HG03558 (cell line): ENCODE results near the gene MC1R.

Experiments
- ATAC-seq: cut with Tn5 transposase; IDR thresholded peaks from one replicate; pipeline ENCODE4 v1.9.1; 2021; ENCODE audit warnings: moderate number of reproducible peaks; ENCODE audit not compliant: unreplicated experiment; ENCODE audit errors: extremely low read depth

Gene MC1R

GRCh38 chr16:89895482-89896250 lies 23.0 kb upstream of the MC1R start:
- ATAC-seq: no peak

GRCh38 chr16:89897204-89897603 lies 21.5 kb upstream of the MC1R start:
- no peak for ATAC-seq

- no peak for ATAC-seq
These were observed 20.3 kb upstream of the MC1R start for GRCh38 chr16:89898201-89898967.

DNA sequence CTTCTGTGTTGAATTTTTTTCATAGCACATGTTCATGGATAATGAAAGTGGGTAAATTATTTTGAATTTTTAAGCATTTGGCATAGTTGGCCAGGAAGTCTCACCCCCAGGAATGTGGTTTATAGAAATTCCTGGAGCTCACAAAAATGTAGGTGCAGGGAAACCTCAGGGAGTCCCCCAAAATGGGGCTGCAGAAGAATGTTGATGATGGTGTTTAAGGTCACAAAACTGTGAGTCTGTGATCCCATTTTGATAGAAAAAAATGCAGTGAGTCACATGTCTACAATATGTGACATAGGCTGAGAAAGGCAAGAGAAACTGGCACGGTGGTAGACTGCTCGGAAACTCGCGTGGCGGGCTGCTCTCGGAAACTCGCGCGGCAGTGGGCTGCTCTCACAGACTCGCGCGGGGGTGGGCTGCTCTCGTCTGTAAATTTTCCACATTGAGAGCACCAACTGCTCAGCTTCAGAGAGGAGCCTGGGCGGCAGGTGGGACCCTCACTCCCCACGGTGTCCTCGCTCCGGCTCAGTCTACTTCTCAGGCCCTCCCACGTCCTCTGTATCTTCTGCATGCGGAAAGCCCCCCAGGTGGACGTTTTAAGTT lies 18.7 kb upstream of the MC1R start:
- no peak for ATAC-seq

DNA sequence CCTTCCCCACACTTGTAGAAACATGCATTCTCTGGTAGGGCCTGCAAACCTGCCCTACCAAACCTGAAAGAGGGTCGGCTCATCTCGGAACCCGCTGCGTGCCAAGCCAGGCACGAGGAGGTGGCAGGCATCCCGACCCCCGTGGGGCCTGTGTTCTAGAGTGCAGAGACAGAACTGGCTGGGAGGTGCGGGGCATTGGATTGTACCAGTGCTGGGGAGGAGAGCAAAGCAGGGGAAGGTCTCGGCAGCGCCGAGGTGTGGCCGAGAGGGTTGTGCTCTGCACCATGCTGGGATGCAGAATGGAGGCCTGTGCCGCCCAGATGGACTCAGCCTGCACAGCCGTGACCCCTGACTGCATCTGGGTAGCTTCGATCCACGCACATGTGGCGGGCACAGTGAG lies 17.8 kb upstream of the MC1R start:
- no peak for ATAC-seq

GRCh38 chr16:89902980-89903379 lies 15.7 kb upstream of the MC1R start:
- ATAC-seq: no peak

DNA sequence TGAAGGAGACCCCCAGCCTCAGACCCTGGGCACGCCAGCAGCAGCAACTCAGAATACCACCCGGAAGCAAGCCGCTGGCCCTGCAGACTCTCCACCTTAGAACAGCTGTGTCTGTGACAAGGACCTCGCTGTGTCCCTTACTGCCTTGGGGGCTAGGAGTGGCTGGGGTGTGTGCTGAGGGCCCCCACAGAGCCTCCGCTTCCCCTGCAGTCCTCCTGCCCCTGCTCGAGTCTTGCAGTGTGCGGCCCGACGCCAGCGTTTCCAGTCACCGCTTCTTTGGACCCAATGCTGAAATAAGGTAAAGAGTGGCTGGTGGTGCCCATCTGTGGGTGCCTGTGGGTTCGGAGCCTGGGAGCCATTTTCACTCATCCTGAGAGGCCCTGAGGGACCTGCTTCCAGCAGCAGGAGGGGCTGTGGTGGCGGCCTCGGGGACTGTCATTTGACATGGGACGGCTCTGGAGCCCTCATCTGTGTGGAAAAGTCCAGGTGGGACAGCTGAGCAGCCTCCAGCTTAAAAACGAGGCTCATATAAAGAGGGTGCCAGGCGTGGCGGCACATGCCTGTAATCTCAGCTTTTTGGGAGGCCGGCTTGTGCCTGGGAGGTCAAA lies 14.7 kb upstream of the MC1R start:
- no peak for ATAC-seq

GRCh38 chr16:89904606-89905510 lies 13.8 kb upstream of the MC1R start:
- no peak for ATAC-seq

DNA sequence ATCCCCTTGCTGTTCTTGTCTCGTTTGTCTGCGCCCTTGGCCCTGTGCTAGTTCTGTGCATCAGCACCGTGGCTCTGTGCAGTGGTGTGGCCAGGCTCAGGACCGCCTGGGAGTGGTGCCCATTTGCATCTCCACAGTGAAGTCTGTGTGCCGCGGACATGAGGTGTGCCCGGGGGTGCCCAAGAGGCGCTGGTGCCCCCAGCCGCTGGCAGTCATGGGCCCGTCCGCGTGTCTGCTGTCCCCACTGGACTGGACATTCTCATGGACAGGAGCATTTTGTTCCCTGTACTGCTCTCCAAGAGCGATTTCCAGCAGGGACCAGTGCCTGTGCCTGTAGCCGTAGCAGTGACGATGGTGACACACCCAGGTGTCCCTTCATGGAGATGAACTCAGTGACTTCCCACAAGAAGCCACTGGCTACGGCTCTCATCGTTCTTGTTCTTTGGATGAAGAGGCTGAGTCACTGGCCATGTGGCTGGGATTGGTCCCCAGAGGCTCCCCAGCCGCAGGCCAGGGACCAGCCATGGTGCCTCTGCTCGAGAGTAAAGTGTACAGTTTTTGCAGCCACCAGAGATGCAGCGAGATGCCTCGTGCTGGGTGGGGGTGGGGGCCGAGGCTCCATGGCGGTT lies 13.0 kb upstream of the MC1R start:
- no peak for ATAC-seq

GRCh38 chr16:89906140-89907025 lies 12.3 kb upstream of the MC1R start:
- no peak for ATAC-seq

GRCh38 chr16:89907055-89907814 lies 11.4 kb upstream of the MC1R start:
- no peak for ATAC-seq

GRCh38 chr16:89908236-89908635 lies 10.4 kb upstream of the MC1R start:
- ATAC-seq: no peak

GRCh38 chr16:89909777-89910716 lies 8.6 kb upstream of the MC1R start:
- ATAC-seq: no peak

DNA sequence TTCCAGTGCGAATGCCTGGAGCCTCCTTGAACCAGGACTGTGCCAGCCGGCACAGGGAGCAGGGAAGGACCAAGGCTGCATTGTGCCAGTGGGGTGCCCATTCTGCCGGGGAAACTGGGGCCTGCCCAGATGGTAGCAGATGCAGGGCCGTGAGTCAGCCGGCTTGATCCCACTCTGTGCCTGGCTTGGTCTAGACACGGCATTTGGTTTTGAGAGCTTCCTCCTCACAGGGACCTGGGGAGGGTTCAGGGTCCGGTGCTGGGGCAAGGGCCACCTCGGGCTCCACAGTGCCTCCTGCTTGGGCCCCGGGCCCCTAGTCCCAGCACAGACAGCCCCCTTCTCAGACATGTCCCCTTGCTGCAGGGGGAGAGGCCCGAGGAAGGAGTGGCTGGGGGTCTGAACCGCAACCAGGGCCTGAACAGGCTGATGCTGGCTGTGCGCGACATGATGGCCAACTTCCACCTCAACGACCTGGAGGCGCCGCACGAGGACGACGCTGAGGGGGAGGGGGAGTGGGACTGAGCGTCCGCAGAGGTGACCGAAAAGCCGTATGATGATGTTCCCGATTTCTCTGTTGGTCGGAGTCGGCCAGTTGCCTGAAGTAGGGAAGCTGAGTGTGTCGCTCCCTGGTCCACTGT lies 7.8 kb upstream of the MC1R start:
- ATAC-seq: no peak

DNA sequence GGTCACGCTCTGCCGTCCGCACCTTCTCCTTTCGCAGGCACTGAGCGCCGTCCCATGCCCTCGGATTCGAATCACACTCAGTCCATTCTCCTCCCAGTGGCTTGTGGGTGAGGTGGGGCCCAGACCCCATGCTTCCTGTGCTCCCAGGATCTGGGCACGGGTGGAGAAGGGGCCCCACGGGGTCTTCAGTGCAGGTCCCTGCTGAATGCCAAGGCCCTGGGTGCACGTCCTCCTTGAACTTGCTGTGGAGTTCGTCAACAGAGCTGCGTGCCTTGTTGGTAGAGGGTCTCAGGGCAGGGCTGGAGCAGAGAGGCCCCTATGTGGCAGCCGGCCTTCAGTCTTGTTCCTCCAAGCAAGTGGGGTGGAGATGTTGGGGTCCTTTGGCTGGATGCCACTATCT lies 7.3 kb upstream of the MC1R start:
- no peak for ATAC-seq

DNA sequence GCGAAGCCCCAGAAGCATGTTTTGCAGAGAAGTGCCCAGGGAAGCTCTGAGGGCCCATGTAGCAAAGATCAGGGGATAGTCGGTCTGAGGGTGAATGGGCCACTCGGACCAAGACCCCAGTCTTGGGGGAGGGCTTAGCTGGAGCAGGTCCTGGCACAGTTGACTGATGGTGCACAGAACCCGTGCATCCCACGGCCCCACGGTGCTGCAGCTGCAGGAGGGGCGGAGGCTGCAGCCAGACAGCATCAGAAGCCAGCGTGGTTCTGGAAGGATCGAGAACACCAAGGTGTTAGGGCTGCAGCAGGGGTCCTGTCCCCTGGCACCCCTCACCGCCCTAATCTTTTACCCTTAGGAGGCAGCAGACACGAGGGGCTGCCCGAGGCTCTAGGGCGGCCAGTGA lies 6.5 kb upstream of the MC1R start:
- no peak for ATAC-seq
